ENCODE measurements around the gene PCCA.

The PCCA gene

GRCh38 chr13:100436099-100436498, 347.2 kb downstream of the PCCA start:
- DNase-seq, result no peak

DNA sequence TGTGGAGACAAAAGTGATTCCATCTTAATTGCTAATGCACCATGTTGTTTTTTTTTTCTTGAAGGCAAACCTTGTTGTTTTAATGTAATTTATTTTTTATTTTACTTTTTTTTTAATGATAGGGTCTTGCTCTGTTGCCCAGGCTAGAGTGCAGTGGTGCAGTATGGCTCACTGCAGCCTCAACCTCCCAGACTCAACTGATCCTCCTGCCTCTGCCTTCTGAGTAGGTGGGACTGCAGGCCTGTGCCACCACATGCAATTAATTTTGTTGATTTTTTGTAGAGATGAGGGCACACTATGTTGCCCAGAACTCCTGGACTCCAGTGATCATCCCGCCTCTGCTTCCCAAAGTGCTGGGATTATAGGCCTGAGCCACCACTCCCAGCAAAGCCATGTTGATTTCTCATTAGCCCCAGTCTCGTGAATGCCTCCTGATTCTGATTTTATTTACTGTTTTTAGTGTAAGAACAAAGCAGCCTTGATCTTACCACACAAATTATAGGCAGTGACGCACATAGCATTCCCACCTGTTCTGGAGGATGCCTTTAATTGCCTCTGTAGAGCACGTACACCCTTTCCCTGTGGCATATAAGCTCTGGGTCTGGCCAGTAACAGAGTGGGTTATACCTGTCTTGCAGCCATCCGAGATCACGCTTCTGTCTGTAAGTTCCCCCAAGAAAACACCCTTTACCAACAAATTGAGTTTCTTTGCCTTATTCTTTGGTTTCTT, 349.3 kb downstream of the PCCA start:
- DNase-seq, result no peak

- no peak for DNase-seq
Observed at GRCh38 chr13:100439247-100439970, 350.5 kb downstream of the PCCA start.

GRCh38 chr13:100440751-100441425, 352.0 kb downstream of the PCCA start:
- DNase-seq, result no peak

- DNase-seq, result no peak
Observed at GRCh38 chr13:100442095-100442832, 353.4 kb downstream of the PCCA start.

DNA sequence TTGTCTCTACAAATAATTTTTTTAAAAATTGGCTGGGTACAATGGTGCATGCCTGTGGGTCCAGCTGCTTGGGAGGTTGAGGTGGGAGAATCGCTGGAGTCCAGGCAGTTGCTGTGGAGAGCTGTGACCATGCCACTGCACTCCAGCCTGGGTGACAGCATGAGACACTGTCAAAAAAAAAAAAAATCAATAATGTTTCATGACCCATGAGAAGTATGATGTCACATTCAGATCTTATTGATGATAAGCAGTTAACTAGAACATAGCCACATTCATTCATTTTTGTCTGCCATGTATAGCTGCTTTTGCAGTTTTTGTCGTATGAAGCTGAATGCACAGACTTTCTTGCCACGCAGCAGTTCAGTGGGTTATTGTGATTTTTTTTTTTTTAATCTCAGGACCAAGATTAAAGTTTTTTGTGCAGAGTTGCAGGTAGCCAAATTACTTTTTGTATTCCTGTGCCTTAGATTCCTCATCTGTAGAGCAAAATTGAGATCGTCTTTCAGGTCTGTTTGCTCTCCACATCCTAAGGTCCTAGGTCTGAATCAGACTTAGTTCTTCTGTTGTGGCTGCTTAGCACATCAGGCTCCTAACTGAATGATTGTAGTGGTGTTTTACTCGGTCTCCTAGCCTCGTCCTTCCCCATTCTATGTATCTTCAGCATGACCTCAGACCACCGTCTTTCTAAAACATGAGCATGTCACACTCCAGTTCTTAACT, 354.5 kb downstream of the PCCA start:
- no peak for DNase-seq

DNA sequence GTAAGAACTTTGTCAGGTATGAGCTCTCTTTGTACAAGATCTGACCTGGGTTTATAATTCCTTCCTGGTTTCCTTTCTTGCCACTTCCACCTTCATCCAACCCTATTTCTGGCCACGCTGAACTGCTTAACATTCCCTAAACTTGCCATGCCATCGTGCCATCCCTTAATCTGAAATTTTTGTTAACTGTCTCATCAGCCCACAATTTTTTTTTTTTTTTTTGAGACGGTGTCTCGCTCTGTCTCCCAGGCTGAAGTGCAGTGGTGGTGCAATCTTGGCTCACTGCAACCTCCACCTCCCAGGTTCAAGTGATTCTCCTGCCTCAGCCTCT, 355.1 kb downstream of the PCCA start:
- DNase-seq, result peak; percentile 45

DNA sequence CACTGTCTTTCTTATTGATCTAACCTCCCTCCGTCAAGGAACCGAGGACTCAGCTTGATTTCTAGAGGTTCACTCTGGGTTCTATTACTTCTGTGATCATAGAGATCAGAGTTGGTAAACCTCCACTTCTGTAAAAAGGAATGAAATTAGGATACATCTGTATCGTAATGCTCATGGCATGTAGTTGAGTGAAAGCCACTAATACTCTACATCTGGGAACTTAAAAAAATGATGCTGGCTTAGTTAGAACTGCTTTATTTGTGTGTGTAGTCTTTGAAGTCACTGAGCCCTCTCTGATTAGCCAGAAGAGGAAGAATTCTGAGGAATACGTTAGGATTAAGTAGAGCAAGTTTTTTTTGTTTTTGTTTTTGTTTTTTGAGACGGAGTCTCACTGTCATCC, 358.9 kb downstream of the PCCA start:
- no peak for DNase-seq

DNA sequence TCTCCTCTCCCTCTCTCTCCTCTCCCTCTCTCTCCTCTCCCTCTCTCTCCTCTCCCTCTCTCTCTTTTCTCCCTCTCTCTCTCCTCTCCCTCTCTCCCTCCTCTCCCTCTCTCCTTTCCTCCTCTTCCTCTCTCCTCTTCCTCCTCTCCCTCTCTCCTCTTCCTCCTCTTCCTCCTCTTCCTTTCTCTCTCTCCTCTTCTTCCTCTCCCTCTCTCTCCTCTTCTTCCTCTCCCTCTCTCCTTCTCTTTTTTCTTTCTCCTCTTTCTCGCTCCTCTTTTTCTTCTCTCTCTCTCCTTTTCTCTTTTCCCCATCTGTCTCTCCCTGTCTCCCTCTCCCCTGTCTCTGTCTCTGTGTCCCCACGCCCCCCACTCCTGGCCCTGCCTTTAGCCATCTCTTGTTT, 363.0 kb downstream of the PCCA start:
- no peak for DNase-seq

GRCh38 chr13:100454876-100455275, 366.0 kb downstream of the PCCA start:
- peak; percentile 27 for DNase-seq

DNA sequence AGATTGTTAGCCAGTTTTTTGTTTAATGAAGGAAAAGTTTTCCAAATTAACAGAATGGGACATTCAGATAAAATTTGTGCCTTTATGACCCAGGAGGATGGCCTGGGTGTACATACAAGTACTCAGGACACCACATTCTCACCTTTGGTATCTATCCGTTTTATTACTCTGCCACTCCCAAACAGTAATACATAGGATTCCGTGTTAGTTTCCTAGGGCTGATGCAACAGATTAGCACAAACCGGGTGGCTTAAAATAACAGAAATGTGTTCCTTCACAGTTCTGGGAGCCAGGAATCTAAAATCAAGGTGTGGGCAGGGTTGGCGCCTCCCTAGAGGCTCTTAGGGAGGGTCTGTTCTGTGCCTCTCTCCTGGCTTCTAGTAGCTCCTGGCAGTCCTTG, 369.8 kb downstream of the PCCA start:
- no peak for DNase-seq

DNA sequence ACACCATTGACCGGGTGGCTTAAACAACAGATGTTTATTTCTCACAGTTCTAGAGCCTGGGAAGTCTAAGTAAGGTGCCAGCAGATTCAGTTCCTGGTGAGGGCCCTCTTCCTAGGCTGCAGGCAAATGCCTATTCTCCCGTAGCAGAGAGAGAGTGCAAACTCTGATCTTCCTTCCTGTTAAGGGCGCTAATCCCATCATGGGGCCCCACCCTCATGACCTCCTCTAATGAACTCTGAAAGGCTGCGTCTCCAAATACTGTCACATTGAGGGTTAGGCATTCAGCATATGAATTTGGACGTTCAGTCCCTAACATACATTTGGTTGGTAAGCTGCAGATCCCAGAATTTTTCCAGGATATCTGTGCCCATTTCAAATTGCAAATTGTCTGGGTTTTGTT, 370.9 kb downstream of the PCCA start:
- peak; percentile 73 for DNase-seq

- DNase-seq, result peak; percentile 100
Observed at GRCh38 chr13:100460266-100460665, 371.4 kb downstream of the PCCA start.

DNA sequence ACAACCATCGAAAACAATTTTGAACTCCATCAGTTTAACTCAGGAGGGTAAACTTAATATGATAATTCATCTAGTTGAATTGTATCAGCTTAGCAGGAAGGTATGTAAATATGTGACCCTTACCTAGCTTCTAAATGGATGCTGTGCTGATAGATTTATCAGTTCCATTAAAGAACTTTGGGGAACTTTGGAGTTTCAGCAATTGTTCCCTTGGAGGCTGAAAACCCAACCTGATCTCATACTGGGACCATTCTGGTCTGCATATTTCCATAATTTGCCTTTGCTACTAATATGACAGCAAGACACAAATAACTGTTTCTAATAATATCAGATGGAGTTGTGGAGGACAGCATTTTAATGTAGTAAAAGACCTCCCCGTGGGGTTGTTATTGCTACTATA, 371.9 kb downstream of the PCCA start:
- no peak for DNase-seq

DNA sequence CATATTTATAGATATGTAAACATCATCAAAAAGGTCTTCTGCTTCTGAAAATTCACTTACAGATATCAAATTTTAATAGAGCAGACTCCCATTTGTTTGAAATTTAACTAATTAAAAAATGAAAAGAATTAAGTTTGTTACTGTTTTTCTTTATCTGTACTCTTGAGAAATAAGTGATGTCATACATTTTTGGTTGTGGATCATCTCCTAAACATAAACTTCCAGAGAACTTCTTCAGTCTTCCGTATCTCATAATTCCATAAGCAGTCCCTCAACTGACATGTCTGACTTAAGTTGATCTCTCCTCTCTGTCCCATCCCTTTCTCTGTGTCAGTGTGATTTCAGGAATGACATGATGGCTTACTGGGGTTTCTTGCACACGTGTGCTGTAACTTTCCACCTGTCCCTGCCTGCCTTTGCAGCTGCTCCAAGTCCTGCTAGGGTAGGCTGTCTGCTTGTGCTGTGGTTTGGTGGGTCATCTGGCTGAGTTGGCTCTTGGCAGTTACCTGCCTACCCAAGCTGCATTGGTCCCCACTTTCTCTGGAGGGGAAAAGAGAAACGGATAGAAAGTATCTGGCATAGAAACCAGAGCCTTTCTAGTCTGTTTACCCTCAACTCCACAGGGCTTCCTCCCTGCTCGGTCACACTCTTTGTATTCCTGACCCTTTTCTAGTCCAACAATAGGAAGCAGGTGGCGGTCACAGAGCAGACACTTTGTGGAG, 372.6 kb downstream of the PCCA start:
- peak; percentile 87 for DNase-seq

- DNase-seq, result no peak
Observed at GRCh38 chr13:100464006-100464405, 375.1 kb downstream of the PCCA start.

GRCh38 chr13:100465558-100465957, 376.7 kb downstream of the PCCA start:
- no peak for DNase-seq

DNA sequence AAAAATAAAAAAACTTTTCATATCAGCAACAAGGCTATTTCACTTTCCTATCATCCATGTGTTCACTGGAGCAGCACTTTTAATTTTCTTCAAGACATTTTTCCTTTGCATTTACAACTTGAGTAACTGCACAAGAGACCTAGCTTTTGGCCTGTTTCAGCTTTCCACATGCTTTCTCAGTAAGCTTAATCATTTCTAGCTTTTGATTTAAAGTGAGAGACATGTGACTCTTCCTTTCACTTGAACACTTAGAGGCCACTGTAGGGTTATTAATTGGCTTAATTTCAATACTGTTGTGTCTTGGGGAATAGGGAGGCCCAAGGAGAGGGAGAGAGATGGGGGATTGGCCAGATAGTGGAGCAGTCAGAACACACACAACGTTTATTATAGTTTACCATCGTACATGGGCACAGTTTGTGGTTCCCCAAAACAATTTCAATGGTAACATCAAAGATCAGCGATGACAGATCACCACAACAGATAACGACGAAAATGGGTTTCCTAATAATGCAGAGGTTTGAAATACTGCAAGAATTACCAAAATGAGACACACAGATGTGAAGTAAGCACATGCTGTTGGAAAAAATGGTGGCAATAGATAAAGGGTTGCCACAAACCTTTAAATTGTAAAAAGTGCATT, 382.1 kb downstream of the PCCA start:
- DNase-seq, result no peak

GRCh38 chr13:100473087-100473486, 384.2 kb downstream of the PCCA start:
- DNase-seq, result no peak

DNA sequence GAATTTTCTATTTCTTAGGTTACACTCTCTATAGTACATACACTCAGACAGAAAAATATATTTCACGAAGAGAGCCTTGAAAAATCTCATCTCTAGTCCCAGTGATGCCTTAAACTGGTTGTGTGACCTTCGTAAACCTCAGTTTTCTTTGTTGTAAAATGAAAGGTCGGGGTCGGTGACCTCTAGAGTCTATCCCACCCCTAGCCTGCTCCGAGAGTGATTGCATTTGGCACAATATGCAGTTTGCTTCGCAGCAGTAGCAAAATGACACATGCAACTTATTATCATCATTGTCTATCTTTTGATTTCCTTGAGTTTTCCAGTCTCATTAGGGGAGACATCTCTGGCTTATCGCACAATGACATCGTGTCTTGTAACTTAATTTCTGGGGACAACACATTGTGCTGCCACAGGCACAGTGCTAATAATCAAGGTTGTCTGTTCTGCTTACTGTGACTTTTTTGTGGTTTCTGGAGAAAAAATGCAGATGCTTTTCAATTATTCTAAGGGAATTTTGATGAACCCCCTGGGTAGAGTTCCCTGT, 384.7 kb downstream of the PCCA start:
- DNase-seq, result no peak

GRCh38 chr13:100476963-100477362, 388.1 kb downstream of the PCCA start:
- peak; percentile 87 for DNase-seq

All from DMS79 treated with DMSO at 0.1 percent for 48 hours (cell line).